Measurements from ENCODE around the gene CDC14A. TPM values are rescaled to one million over a fixed set of nuclear protein-coding genes. Genes with fewer than 3 reads are reported as not detected.
"Not testable (repeated sequence)": the region's sequence is repeated elsewhere in the genome, so short reads cannot be mapped to it uniquely, and the experiment has no call there.

CDC14A gene, protein sequence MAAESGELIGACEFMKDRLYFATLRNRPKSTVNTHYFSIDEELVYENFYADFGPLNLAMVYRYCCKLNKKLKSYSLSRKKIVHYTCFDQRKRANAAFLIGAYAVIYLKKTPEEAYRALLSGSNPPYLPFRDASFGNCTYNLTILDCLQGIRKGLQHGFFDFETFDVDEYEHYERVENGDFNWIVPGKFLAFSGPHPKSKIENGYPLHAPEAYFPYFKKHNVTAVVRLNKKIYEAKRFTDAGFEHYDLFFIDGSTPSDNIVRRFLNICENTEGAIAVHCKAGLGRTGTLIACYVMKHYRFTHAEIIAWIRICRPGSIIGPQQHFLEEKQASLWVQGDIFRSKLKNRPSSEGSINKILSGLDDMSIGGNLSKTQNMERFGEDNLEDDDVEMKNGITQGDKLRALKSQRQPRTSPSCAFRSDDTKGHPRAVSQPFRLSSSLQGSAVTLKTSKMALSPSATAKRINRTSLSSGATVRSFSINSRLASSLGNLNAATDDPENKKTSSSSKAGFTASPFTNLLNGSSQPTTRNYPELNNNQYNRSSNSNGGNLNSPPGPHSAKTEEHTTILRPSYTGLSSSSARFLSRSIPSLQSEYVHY
- total RNA-seq: 25.5 and 30.3 TPM in 2 replicates

- intact Hi-C loops (cut with micrococcal nuclease): loop anchor here (1.0 to 5.0 kb wide), 7 partner anchors 26 to 544 kb away; partner anchors contain the start of genes AGL and SLC30A7
Observed at GRCh38 chr1:100352267-100353070, at the start of gene CDC14A. TSS of gene CDC14A (plus strand) at chr1:100352506. CDS start at chr1:100352955, 449 bp downstream.

DNA sequence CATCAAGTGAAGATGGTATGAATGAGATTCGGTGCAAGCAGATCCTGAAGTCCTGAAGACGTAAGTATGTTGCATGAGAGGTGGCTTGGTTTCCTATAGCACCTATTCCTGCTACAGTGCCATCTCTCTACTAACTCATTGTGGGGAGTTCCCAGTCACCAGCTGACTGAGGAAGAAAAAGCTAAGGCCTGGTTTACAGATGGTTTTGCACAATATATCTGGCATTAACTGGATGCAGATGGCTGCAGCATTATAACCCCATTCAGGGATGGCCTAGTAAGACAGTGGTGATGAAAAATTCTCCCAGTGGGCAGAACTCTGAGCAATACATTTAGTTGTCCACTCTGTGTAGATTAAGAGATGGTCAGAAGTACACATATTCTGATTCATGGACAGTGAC lies 49.6 kb upstream of the CDC14A start:
- intact Hi-C loops (cut with micrococcal nuclease): no loop called here

DNA sequence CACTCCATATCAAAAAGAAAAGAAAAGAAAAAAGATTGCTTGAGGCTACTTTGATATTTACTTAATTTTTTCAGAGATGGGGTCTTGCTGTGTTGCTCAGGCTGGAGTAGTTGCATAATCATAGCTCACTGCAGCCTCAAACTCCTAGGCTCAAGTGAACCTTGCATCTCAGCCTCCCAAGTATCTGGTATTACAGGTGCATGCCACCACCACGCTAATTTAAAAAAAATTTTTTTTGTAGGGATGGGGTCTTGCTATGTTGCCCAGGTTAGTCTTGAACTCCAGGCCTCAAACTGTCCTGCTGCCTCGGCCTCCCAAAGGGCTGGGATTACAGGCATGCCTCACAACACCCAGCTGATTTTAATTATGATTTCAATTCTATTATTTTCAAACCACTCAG lies 48.1 kb upstream of the CDC14A start:
- intact Hi-C loops (cut with micrococcal nuclease): no loop called here

GRCh38 chr1:100304921-100305320 lies 47.4 kb upstream of the CDC14A start:
- intact Hi-C loops (cut with micrococcal nuclease): no loop called here

GRCh38 chr1:100305954-100306353 lies 46.4 kb upstream of the CDC14A start:
- intact Hi-C loops (cut with micrococcal nuclease): no loop called here

- intact Hi-C loops (cut with micrococcal nuclease): no loop called here
Observed at GRCh38 chr1:100306735-100307313, 45.5 kb upstream of the CDC14A start.

DNA sequence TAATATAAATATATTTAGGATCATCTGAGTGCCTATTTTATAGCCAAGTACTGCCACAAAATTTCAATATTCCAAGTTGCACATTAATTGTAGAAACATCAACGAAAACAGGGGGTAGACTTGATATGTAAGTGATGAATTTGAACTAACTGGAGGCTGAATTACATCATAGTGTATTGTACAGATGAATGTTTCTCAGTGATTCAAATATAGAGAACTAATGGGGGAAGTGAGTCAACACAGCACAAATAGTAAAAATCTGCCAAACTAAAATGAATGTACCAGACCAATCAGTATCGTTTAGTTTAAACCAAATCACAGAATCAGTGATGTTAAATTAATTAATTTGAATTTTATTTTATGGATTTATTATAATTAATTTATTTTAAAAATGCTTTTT lies 43.5 kb upstream of the CDC14A start:
- intact Hi-C loops (cut with micrococcal nuclease): no loop called here

GRCh38 chr1:100309863-100310262 lies 42.4 kb upstream of the CDC14A start:
- intact Hi-C loops (cut with micrococcal nuclease): no loop called here

DNA sequence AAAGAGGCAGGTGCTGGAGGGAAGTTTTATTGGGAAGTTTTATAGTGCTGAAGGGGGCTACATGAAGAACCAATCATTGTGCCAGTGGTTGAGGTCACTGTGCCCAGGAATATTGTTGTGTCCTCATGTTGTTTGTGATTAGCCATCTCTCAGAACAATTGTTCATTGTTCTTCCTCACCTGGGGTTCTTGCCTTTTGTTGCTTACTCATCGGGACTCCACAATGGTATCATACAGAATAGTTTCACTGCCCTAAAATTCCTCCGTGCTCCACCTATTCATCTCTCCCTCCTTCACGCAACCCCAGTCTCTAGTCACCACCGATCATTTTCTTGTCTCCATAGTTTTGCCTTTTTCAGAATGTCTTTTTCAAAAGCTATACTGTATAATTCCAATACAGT lies 38.9 kb upstream of the CDC14A start:
- intact Hi-C loops (cut with micrococcal nuclease): no loop called here

DNA sequence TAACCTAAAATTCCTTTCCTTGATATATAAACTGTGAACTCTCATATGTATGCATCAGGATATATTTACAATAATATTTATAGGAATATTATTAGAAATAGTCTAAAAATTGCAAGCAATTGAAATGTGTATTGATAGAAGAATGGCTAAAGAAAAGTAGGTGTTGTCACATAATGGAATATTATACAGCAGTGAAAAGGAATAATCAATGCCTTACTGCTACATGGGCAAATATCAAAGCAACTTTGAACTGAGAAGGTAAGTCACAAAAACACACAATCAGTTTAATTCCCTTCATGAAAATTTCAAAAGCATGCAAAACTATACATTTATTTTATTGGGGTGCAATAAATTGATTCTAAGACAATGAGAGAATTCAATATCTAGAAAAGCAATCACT lies 35.7 kb upstream of the CDC14A start:
- intact Hi-C loops (cut with micrococcal nuclease): no loop called here

DNA sequence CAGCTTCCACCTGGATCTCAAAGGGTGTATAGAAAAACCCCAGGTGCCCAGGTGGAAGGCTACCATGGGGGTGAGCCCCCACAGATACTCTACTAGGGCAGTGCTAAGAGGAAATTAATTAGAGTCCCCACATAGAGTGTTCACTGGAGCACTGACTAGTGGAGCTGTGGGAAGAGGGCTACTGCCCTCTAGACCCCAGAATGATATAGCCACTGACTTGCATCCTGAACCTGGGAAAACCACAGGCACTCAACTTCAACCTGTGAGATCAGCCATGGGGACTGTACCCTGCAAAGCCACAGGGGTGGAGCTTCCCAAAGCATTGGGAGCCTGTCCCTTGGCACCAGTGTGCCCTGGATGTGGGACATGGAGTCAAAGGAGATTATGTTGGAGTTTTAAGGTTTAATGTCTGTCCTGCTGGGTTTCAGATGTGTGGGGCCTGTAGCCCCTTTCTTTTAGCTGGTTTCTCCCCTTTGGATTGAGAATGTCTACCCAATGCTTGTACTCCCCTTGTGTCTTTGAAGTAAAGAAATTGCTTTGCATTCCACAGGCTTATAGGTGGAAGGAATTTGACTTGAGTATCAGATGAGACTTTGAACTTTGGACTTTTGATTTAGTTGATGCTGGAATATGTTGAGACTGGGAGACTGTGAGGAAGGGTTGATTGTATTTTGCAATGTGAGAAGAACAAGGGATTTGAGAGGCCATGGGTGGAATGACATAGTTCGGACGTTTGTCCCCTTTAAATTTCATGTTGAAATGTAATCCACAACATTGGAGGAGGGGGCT lies 31.8 kb upstream of the CDC14A start:
- intact Hi-C loops (cut with micrococcal nuclease): no loop called here

- intact Hi-C loops (cut with micrococcal nuclease): no loop called here
Observed at GRCh38 chr1:100321100-100321493, 31.2 kb upstream of the CDC14A start.

DNA sequence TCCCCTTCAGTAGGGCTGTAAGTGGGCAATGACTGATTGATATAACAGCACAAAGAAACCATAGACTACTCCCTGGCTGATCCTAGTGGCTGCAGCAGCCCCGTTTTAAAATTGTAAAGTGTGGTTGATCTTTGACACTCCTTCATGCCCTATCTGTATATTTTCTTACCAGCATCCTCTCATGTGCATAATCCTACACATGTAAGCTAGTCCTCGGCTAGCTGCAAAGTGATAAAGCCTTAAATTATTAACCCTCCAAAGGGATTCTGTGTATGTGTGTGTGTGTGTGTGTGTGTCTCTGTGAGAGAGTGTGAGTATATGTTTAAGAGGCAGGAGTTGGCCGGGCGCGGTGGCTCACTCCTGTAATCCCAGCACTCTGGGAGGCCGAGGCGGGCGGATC lies 30.8 kb upstream of the CDC14A start:
- intact Hi-C loops (cut with micrococcal nuclease): no loop called here

- intact Hi-C loops (cut with micrococcal nuclease): no loop called here
Observed at GRCh38 chr1:100322436-100323211, 29.7 kb upstream of the CDC14A start.

GRCh38 chr1:100323419-100324106 lies 28.7 kb upstream of the CDC14A start:
- intact Hi-C loops (cut with micrococcal nuclease): no loop called here

DNA sequence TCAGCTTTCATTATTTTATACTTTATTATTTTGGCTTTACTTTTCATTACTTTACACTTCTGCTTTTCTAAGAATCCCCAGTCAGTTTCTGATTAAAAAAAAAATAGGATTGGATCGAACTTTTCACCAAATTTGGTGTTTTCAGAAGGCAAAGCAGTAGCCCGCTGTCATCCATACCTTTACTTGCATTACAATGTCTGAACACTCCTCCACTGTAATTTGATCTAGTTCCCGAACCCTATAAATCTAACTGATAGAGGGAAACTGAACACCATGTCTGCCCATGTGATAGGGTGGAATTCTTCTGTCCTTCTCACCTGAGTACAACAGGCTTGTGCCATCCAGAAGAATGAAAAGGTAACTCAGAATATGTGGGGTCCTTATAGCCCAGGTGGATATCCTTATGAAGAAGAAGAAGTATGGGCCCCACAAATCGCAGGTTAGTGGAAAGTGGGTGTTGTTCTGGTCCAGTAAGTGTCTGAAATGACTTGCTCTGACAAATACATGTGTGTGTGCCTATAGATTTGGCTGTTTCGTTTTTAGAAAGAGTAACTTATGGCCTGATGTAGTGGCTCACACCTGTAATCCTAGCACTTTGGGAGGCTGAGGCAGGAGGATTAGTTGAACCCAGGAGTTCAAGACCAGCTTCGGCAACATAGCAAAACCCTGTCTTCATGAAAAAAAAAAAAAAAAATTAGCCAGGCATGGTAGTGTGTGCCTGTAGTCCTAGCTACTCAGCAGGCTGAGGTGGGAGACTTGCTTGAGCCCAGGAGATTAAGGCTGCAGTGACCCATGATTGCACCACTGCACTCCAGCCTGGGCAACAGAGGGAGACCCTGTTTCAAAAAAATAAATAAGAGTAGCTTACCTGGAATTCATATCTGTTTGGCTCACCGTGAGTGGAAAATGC lies 26.6 kb upstream of the CDC14A start:
- intact Hi-C loops (cut with micrococcal nuclease): no loop called here

DNA sequence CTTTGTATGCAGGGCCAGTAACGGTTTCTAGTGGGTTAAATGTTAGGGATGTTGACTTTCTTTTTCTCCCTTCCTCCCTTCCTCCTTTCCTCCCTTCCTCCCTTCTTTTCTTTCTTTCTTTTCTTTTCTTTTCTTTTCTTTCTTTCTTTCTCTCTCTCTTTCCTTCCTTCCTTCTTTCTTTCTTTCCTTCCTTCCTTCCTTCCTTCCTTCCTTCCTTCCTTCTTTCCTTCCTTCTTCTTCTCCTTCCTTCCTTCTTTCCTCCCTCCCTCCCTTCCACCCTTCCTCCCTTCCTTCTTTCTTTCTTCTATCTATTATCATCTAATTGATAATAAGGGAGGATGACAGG lies 26.0 kb upstream of the CDC14A start:
- intact Hi-C loops (cut with micrococcal nuclease): not testable (repeated sequence)

GRCh38 chr1:100328133-100328532 lies 24.2 kb upstream of the CDC14A start:
- intact Hi-C loops (cut with micrococcal nuclease): no loop called here

DNA sequence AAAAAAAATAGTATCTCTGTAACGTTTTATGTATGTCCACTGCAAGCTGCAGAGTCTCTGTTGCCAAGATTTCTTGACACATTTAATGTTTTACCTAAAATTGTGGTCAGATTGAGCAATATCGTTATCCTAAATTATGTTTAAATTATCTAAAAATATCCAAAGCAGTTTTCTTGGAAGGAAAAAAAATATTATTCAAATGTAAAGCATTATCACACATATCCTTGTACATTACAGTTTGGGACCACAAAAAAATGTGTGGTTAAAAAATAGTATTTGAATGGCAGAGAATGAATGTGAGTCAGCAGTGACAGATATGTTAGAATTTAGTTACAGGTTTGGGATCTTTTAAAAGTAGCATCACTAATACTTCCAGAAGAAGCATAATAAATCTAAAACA lies 21.2 kb upstream of the CDC14A start:
- intact Hi-C loops (cut with micrococcal nuclease): not testable (repeated sequence)
